Measurements from ENCODE around the gene C1orf159.
A peak's percentile ranks its signal among the peaks of the same experiment; 100 is the strongest.

The C1orf159 gene

GRCh38 chr1:1053022-1053421 is 62.9 kb downstream of the C1orf159 start:
- H3K4me3 ChIP-seq (ENCODE audit: low read length) = no peak overlapping the region
- TF ChIP-seq EZH2phosphoT487 (IDR thresholded peaks at IDR 0.05; ENCODE audit: low read depth) (no peak), CTCF (IDR thresholded peaks at IDR 0.05; ENCODE audit: low read depth, low read length) (no peak)
- no peak overlapping the region for H3K9ac ChIP-seq (ENCODE audit: low read length)
- H3K4me1 ChIP-seq (ENCODE audit: low read length) = peaks cover 6% of the 10 kb centered on the region
- H3K4me2 ChIP-seq (ENCODE audit: low read length) = no peak overlapping the region
- H3K27ac ChIP-seq (ENCODE audit: low read length) = no peak overlapping the region
- no peaks in the 10 kb centered on the region for H3K79me2 ChIP-seq (ENCODE audit: low read length)
- H3K27me3 ChIP-seq (ENCODE audit: low read depth, low read length) = no peaks in the 10 kb centered on the region
- no peaks in the 10 kb centered on the region for H3K36me3 ChIP-seq (replicated peaks; ENCODE audit: low read depth, low read length)
- H4K20me1 ChIP-seq (ENCODE audit: insufficient read depth, low read length) = no peaks in the 10 kb centered on the region
- no peak overlapping the region for H2AFZ ChIP-seq (ENCODE audit: low read depth, low read length)
- no peaks in the 10 kb centered on the region for H3K9me3 ChIP-seq (ENCODE audit: insufficient read depth, low read length)

DNA sequence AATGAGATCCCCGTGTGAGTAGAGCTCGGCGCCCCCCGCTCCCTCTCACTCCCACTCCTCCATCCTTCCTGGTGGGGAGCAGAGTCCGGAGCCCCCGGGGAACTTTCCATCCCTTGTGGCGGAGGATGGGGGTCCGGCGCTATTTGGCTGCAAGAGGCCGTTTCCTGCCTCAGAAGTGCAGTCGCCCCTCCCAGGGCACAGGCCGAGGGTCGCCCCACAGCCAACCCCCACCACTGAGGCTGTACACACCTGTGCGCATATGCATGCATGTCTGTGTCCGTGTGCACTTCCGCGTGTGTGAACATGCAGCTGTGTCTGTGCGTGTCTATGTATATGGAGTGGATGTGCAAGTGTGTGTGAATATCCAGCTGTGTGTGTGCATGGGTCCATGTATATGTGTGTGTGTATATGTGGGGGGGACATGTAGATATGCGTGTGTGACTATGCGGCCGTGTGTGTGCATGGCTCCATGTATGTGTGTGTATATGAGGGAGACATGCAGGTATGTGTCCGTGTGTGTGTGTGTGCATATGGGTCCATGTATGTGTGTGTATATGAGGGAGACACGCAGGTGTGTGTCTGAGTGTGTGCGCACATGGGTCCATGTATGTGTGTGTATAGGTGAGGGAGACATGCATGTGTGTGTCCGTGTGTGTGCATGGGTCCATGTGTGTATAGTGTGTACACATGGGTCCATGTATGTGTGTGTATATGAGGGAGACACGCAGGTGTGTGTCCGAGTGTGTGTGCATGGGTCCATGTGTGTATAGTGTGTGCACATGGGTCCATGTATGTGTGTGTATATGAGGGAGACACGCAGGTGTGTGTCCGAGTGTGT is 63.7 kb downstream of the C1orf159 start:
- Histone ChIP-seq H2AFZ (ENCODE audit: low read depth, low read length) (no peak overlapping the region), H3K36me3 (replicated peaks; ENCODE audit: low read depth, low read length) (no peaks in the 10 kb centered on the region), H3K4me2 (ENCODE audit: low read length) (no peak overlapping the region), H3K79me2 (ENCODE audit: low read length) (no peaks in the 10 kb centered on the region), H3K4me3 (ENCODE audit: low read length) (no peak overlapping the region), H3K27me3 (ENCODE audit: low read depth, low read length) (no peaks in the 10 kb centered on the region), H3K9ac (ENCODE audit: low read length) (no peak overlapping the region), H3K4me1 (ENCODE audit: low read length) (peaks cover 6% of the 10 kb centered on the region), H4K20me1 (ENCODE audit: insufficient read depth, low read length) (no peaks in the 10 kb centered on the region), H3K27ac (ENCODE audit: low read length) (no peak overlapping the region), H3K9me3 (ENCODE audit: insufficient read depth, low read length) (no peaks in the 10 kb centered on the region)
- TF ChIP-seq CTCF (IDR thresholded peaks at IDR 0.05; ENCODE audit: low read depth, low read length) = no peak
- TF ChIP-seq EZH2phosphoT487 (IDR thresholded peaks at IDR 0.05; ENCODE audit: low read depth) = no peak

DNA sequence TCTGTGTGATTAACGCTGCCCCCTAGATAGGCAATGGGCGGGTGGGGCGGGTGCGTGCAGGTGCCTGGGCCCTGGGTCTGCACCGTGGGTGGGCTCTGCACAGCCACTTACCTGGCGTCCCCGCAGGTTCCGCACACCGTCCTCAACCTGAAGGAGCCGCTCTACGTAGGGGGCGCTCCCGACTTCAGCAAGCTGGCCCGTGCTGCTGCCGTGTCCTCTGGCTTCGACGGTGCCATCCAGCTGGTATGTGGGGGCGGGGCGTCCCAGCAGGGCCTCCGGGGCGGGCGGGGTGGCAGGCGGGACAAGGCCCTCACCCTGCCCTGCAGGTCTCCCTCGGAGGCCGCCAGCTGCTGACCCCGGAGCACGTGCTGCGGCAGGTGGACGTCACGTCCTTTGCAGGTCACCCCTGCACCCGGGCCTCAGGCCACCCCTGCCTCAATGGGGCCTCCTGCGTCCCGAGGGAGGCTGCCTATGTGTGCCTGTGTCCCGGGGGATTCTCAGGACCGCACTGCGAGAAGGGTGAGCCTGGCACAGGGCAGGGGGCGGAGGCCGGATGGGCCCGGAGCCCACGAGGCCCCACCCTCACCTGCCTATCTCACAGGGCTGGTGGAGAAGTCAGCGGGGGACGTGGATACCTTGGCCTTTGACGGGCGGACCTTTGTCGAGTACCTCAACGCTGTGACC is 64.6 kb downstream of the C1orf159 start:
- Histone ChIP-seq H3K79me2 (ENCODE audit: low read length) (no peaks in the 10 kb centered on the region), H3K27ac (ENCODE audit: low read length) (no peak overlapping the region; the same call in 1 of the 2 replicates), H3K4me2 (ENCODE audit: low read length) (peak overlapping the region; percentile 91), H3K9me3 (ENCODE audit: insufficient read depth, low read length) (no peaks in the 10 kb centered on the region), H2AFZ (ENCODE audit: low read depth, low read length) (no peak overlapping the region), H3K4me1 (ENCODE audit: low read length) (peaks cover 6% of the 10 kb centered on the region), H3K9ac (ENCODE audit: low read length) (no peak overlapping the region), H4K20me1 (ENCODE audit: insufficient read depth, low read length) (no peaks in the 10 kb centered on the region), H3K36me3 (replicated peaks; ENCODE audit: low read depth, low read length) (no peaks in the 10 kb centered on the region), H3K27me3 (ENCODE audit: low read depth, low read length) (no peaks in the 10 kb centered on the region), H3K4me3 (ENCODE audit: low read length) (peak overlapping the region; percentile 76)
- TF ChIP-seq EZH2phosphoT487 (IDR thresholded peaks at IDR 0.05; ENCODE audit: low read depth) = no peak
- TF ChIP-seq CTCF (IDR thresholded peaks at IDR 0.05; ENCODE audit: low read depth, low read length) = no peak

- no peak overlapping the region for H3K9ac ChIP-seq (ENCODE audit: low read length)
- TF ChIP-seq EZH2phosphoT487 (IDR thresholded peaks at IDR 0.05; ENCODE audit: low read depth) = no peak
- H3K27ac ChIP-seq (ENCODE audit: low read length) = no peak overlapping the region; the same call in 1 of the 2 replicates
- no peak overlapping the region for H2AFZ ChIP-seq (ENCODE audit: low read depth, low read length)
- H3K9me3 ChIP-seq (ENCODE audit: insufficient read depth, low read length) = no peaks in the 10 kb centered on the region
- H3K4me1 ChIP-seq (ENCODE audit: low read length) = peaks cover 6% of the 10 kb centered on the region
- H3K36me3 ChIP-seq (replicated peaks; ENCODE audit: low read depth, low read length) = no peaks in the 10 kb centered on the region
- no peaks in the 10 kb centered on the region for H3K79me2 ChIP-seq (ENCODE audit: low read length)
- H3K27me3 ChIP-seq (ENCODE audit: low read depth, low read length) = no peaks in the 10 kb centered on the region
- no peaks in the 10 kb centered on the region for H4K20me1 ChIP-seq (ENCODE audit: insufficient read depth, low read length)
- peak overlapping the region; percentile 91 for H3K4me2 ChIP-seq (ENCODE audit: low read length)
- peak overlapping the region; percentile 76 for H3K4me3 ChIP-seq (ENCODE audit: low read length)
Measured at GRCh38 chr1:1050577-1051052, 65.3 kb downstream of the C1orf159 start.
